Activated CD8-positive, alpha-beta memory T cell treated with anti-CD3 and anti-CD28 coated beads, Interleukin-2, amount 50 U/mL, for 1 hour (primary cell): Measurements from ENCODE around the gene GPBP1.

ENCODE experiments used
- DNase-seq: peaks from one replicate; pipeline ENCODE4 v3.0.0-alpha.2; 2020; ENCODE audit errors: extremely low read depth

Gene GPBP1

GRCh38 chr5:57211039-57211438 lies 37.2 kb downstream of the GPBP1 start:
- no peak for DNase-seq

- no peak for DNase-seq
These were observed 41.9 kb downstream of the GPBP1 start for GRCh38 chr5:57215629-57216195.

DNA sequence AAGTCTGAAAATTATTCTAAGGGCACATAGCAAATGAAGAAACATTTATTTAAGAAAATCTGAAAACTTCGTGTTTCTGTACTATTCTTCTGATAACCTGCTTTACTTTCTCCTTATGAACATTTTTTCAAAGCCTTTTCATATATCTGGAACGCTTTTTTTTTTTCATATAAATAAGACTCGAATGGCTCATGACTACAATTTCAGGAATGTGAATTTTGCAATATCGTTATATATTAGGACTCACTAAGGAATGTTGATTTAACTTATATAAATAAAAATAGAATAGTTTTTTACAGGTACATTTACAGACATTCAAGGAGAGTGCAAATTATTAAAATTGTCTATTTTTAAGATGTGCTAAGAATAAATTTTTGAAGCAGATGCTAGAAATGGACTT lies 42.9 kb downstream of the GPBP1 start:
- DNase-seq = no peak

- no peak for DNase-seq
These were observed 45.5 kb downstream of the GPBP1 start for GRCh38 chr5:57219386-57219785.

GRCh38 chr5:57221049-57221568 lies 47.2 kb downstream of the GPBP1 start:
- no peak for DNase-seq

GRCh38 chr5:57225553-57225952 lies 51.7 kb downstream of the GPBP1 start:
- DNase-seq = no peak

- no peak for DNase-seq
These were observed 55.5 kb downstream of the GPBP1 start for GRCh38 chr5:57229313-57229712.

DNA sequence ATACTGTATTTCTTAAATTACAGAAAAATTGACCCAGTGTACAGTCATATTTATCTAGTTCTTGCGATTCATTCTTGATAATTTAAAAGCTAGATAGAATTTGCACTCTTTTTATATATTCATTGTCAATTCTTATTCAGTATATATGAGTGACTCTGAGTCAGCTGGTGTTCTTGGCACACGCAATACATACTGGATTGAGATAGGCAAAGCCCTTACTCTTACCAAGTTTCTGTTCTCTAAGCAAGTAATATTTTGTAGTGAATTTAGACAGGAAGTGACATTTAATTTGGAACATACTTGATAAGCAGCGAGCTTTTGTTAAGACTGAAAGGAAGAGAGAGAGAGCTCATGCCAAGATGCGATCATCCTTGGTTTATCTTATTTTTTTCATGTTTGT lies 57.7 kb downstream of the GPBP1 start:
- no peak for DNase-seq

GRCh38 chr5:57232293-57233033 lies 58.6 kb downstream of the GPBP1 start:
- no peak for DNase-seq

DNA sequence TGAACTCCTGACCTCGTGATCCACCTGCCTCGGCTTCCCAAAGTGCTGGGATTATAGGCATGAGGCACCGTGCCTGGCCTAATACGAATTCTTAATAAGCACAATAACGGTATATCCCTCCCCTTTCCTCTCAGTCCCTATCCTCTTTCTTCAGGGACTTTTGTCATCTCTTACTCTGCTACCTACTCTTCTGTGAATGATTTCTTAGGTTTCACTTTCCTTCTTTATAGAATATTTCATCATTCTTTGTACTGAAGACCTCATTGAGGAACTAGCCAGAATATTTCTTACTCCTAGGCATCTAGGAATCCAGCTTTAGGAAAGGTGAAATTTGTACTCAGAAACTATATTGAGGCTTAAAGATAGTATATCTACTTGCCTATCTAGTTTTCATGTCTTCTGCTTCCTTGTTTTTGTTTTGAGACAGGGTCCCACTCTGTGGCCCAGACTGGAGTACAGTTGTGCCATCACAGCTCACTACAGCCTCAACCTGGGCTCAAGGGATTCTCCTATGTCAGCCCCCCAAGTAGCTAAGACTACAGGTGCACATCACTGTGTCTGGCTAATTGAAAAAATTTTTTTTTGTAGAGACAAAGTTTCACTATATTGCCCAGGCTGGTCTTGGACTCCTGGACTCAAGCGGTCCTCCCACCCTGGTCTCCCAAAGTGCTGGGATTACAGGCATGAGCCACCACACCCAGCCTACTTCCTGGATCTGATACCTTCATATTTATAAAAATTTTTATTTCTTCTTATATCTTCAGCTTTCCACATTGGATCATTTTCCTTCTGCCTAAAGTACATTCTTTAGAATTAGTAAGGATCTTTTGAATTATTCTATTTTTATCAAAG lies 69.7 kb downstream of the GPBP1 start:
- no peak for DNase-seq

DNA sequence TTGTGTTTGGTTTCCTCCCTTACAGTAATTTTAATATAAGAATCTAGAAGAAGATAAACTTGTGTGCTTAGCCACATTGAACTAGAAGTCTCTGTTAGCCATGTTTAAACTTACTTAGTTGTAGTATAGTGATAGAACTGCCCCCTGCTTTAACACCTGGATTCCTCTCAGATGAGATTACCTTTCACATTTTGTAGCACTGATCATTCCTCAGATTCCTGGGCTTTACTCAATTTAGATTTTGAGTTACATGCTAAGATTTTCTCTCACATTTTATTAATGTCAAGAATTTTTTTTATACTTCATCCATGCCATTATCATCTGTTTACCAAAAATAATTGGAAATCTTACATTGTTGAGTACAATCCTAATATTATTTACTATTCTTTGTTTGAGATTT lies 70.5 kb downstream of the GPBP1 start:
- DNase-seq = no peak

- DNase-seq = no peak
These were observed 72.6 kb downstream of the GPBP1 start for GRCh38 chr5:57246426-57246825.

DNA sequence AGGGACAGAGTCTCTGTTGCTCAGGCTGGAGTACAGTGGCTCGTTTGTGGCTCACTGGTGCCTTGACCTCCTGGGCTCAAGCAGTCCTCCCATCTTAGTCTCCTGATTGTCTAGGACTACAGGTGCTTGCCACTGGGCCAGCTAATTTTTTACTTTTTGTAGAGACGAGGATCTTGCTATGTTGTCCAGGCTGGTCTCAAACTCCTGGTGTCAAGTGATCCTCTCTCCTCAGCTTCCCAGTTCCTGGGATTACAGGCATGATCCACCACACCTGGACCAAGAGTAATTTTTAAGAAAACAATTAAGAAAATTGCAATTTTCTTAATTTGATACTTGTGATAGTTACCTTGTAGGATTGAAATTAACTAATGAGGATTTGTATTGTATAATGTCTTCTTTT lies 73.9 kb downstream of the GPBP1 start:
- DNase-seq = no peak

DNA sequence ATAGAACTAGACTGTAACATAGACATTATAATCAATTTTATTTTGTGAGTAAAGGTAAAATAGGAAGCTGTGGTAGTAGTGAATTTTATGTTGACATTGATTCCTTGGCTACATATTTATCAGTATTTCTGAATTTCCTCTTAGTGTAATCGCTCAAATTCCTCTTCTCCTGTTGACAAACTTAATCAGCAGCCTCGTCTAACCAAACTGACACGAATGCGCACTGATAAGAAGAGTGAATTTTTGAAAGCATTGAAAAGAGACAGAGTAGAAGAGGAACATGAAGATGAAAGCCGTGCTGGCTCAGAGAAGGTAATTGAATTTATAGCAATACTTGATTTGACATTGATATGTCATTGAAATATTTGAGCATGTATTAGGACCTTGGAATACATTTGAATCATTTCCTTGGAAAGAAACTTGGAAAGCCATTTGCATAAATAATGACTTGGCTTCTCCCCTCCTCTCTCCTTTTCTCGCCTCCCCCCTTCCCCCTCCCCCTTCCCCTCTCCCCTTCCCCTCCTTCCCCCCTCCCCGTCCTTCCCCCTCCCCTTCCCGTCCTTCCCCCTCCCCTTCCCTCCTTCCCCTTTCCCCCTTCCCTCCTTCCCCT lies 75.5 kb downstream of the GPBP1 start:
- no peak for DNase-seq

DNA sequence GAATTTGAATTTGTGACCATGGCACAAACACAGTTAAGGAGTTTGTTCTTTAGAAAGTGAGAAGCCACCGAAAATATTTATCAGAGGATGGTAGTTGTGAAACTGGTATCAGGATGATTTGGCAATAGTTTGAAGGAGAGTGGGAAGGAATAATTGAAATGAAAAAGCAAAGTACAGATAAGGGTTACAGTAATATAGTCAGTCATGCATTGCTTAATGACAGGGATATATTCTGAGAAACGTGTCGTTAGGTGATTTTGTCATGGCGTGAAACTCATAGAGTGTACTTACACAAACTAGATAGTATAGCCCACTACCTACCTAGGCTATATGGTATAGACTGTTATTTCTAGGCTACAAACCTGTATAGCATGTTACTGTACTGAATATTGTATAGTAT lies 84.2 kb downstream of the GPBP1 start:
- no peak for DNase-seq

DNA sequence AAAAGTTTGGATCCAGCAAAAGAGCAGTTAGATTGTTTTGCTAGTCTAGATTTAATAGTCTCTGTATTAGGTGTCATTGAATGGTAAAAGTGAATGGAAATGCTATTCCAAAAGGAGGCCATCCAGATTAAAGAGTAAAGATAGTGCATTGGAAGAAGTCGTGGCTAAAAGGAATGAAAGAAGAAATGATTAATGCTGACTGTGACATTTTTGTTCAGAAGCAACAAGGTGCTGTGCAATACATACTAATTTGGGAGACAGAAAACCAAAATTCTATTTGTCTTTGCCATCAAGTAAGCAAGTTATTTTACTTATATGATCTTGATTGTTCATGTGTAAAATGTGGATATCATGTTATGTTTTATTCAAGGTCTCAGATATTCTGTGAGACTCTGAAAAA lies 85.1 kb downstream of the GPBP1 start:
- DNase-seq = no peak

DNA sequence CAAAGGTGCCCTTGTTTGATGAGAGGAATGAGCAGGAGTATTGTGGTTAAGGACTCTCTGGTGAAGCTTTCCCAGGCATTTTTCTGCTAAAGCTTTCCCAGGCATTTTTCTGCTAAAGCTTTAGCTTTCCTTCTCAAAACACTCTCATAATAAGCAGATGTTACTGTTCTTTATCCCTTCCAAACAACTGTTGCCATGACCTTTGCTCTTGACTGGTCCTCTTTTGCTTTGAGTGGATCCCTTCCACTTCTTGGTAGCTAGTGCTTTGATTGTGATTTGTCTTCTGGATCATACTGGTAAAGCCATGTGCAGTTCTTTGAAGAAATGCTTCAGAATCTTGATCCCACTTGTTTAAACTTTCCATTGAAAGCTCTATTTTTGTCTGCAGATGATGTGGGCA lies 85.8 kb downstream of the GPBP1 start:
- no peak for DNase-seq

- DNase-seq = no peak
These were observed 88.7 kb downstream of the GPBP1 start for GRCh38 chr5:57262541-57262940.

- DNase-seq = no peak
These were observed 93.9 kb downstream of the GPBP1 start for GRCh38 chr5:57267805-57268204.

DNA sequence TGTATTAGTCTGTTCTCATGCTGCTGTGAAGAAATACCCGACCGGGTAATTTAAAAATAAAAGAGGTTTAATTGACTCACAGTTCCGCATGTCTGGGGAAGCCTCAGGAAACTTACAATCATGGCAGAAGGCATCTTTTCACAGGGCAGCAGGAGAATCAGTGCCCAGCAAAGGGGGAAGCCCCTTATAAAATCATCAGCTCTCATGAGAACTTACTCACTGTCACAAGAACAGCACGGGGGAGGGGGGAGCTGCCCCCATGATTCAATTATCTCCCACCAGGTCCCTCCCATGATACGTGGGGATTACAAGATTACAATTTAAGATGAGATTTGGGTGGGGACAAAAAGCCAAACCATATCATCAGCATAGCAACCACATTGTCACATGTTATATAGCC lies 102.5 kb downstream of the GPBP1 start:
- DNase-seq = no peak

GRCh38 chr5:57277085-57277484 lies 103.2 kb downstream of the GPBP1 start:
- no peak for DNase-seq

DNA sequence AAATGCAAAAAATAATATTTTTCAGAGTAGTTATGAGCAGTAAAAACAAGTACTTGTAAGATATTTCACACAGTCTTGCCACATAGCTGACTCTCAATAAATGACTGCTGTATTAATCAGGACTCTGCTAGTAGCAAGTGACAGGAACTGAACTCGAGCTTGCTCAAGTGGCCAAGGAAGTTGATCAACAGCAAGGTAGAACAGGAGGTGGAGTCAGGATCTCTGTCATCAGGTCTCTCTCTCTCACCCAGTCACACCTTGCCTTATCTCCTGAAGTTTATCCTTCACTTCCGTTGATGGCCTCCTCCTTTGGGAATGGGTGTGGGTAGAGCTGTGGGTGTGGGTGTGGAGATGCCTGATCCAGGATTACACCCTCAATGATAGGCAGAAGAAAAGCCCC lies 107.0 kb downstream of the GPBP1 start:
- DNase-seq = no peak
